ENCODE results near the gene LILRA1.
"Not testable (repeated sequence)": the region's sequence is repeated elsewhere in the genome, so short reads cannot be mapped to it uniquely, and the experiment has no call there.

Gene LILRA1

GRCh38 chr19:54593445-54593844 lies at the start of gene LILRA1:
Gene LILRA1 (plus strand): TSS chr19:54593632. CDS start chr19:54594245, 613 bp downstream.
- DNase-seq (ENCODE audit: low read depth): not testable (repeated sequence)

GRCh38 chr19:54548806-54549205 lies 44.6 kb upstream of the LILRA1 start:
- DNase-seq (ENCODE audit: low read depth): no peak
- H3K4me3 ChIP-seq (ENCODE audit: low read depth, low read length): no peak overlapping the region
- TF ChIP-seq CTCF (IDR thresholded peaks at IDR 0.05; ENCODE audit: insufficient read depth, low read depth, low read length, missing control alignments): no peak

More at GRCh38 chr19:54593445-54593844, at the start of gene LILRA1:
- H3K4me3 ChIP-seq (ENCODE audit: low read depth, low read length): not testable (repeated sequence)

- TF ChIP-seq CTCF (IDR thresholded peaks at IDR 0.05; ENCODE audit: insufficient read depth, low read depth, low read length, missing control alignments): no peak
- DNase-seq (ENCODE audit: low read depth): no peak
- no peak overlapping the region for H3K4me3 ChIP-seq (ENCODE audit: low read depth, low read length)
These were observed 44.2 kb upstream of the LILRA1 start for GRCh38 chr19:54549224-54549623.

GRCh38 chr19:54551293-54551692 lies 42.1 kb upstream of the LILRA1 start:
- H3K4me3 ChIP-seq (ENCODE audit: low read depth, low read length): peak overlapping the region; percentile 10; the same call in 1 of the 2 replicates
- peak; percentile 84 for DNase-seq (ENCODE audit: low read depth)
- TF ChIP-seq CTCF (IDR thresholded peaks at IDR 0.05; ENCODE audit: insufficient read depth, low read depth, low read length, missing control alignments): no peak

GRCh38 chr19:54551950-54552912 lies 41.2 kb upstream of the LILRA1 start:
- peak; percentile 72 for DNase-seq (ENCODE audit: low read depth)
- peak overlapping the region; percentile 10 for H3K4me3 ChIP-seq (ENCODE audit: low read depth, low read length)

GRCh38 chr19:54552913-54553310 lies 40.5 kb upstream of the LILRA1 start:
- TF ChIP-seq CTCF (IDR thresholded peaks at IDR 0.05; ENCODE audit: insufficient read depth, low read depth, low read length, missing control alignments): no peak
- no peak overlapping the region for H3K4me3 ChIP-seq (ENCODE audit: low read depth, low read length)
- DNase-seq (ENCODE audit: low read depth): no peak

More at GRCh38 chr19:54551950-54552912, 41.2 kb upstream of the LILRA1 start:
- TF ChIP-seq CTCF (IDR thresholded peaks at IDR 0.05; ENCODE audit: insufficient read depth, low read depth, low read length, missing control alignments): no peak

GRCh38 chr19:54554006-54554405 lies 39.4 kb upstream of the LILRA1 start:
- no peak for TF ChIP-seq CTCF (IDR thresholded peaks at IDR 0.05; ENCODE audit: insufficient read depth, low read depth, low read length, missing control alignments)
- DNase-seq (ENCODE audit: low read depth): no peak
- no peak overlapping the region for H3K4me3 ChIP-seq (ENCODE audit: low read depth, low read length)
